Stimulated activated effector memory CD8-positive, alpha-beta T cell treated with anti-CD3 and anti-CD28 coated beads, Interleukin-12 subunit alpha, Interleukin-12 subunit beta, amount 100 ng/mL, for 72 hours (primary cell): ENCODE results near the gene DUSP16.

ENCODE experiments used
- ATAC-seq: fragments of 150-1000 bp; cut with Tn5 transposase; 2 replicates; pipeline ENCODE4 v1.10.0; 2021
- DNase-seq, 2 donors: peaks; one replicate each; pipeline ENCODE4 v3.0.0; 2021 to 2022; ENCODE audit warnings: low spot score in 2 of 2
- H3K27ac Mint-ChIP-seq: one replicate; pipeline ENCODE4 v1.8.0; 2022; ENCODE audit warnings: mild to moderate bottlenecking, mixed read lengths
- H3K36me3 Mint-ChIP-seq: one replicate; pipeline ENCODE4 v1.8.0; 2022; ENCODE audit warnings: mild to moderate bottlenecking, mixed read lengths
- H3K4me1 Mint-ChIP-seq: one replicate; pipeline ENCODE4 v1.8.0; 2022; ENCODE audit warnings: mixed read lengths
- H3K4me3 Mint-ChIP-seq: one replicate; pipeline ENCODE4 v1.8.0; 2022; ENCODE audit warnings: mild to moderate bottlenecking, mixed read lengths
- H3K9me3 Mint-ChIP-seq: one replicate; pipeline ENCODE4 v1.8.0; 2022; ENCODE audit warnings: mixed read lengths

The DUSP16 gene

DNA sequence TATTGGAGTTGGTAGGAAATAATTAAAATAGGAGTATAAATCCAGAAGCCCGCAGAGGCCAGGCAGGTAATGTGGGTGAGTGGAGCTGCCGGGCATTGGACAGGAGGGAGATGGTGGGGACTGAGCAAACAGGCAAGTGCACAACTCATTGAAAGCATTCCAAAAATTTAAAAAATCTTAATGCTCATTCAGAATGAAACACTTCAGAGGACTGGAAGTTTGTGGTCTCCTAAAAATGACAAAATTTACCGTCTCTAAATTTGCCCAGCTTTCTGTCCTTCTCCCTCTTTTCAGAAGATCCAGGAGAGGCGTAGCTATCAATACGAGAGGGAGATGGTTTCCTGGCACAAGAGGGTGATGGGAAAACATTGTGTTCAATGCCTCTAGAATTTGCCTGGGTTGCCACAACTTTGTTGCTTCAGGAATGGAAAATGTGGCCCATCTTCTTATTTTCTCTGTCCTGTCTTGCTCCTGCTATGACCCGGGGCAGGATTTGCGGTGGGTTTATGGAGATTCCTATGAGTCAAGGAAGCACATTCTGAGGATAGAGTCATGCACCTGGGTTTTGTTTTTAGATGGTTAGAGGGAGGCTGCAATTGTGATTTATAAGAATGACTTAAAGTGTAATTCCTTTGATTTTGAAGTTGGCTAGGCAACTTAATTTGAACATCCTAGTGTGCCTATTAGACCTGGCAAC, 133.6 kb downstream of the DUSP16 start:
- Mint-ChIP-seq H3K9me3 (peaks cover 3% of the 10 kb centered on the region), H3K36me3 (no peaks in the 10 kb centered on the region), H3K4me3 (peak overlapping the region; percentile 33), H3K4me1 (peaks cover 84% of the 10 kb centered on the region), H3K27ac (peak overlapping the region; percentile 80)
- ATAC-seq, result no peak
- DNase-seq, result no peak

DNA sequence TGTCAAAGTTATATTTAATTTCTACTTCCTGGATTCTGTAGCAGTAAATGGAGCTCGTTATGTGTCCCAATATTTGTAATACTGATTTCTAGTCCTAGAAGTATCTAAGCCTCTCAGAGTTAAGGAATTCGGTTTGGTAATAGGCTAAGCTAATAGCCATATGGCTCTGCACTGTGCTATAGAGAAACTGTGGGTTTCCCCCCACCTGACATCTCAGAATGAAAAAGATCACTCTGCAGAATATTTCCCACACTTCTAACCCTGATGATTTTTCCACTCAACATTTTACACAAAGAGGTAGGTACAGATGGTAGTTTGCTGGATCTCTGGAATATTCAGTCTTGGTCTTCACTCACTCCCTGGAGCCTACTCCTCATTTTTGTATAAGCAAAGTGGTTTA, 134.6 kb downstream of the DUSP16 start:
- Mint-ChIP-seq H3K36me3 (no peaks in the 10 kb centered on the region), H3K4me3 (no peak overlapping the region), H3K27ac (peak overlapping the region; percentile 65), H3K9me3 (peaks cover 5% of the 10 kb centered on the region), H3K4me1 (peaks cover 77% of the 10 kb centered on the region)
- DNase-seq (no peak), ATAC-seq (peak; percentile 49)

DNA sequence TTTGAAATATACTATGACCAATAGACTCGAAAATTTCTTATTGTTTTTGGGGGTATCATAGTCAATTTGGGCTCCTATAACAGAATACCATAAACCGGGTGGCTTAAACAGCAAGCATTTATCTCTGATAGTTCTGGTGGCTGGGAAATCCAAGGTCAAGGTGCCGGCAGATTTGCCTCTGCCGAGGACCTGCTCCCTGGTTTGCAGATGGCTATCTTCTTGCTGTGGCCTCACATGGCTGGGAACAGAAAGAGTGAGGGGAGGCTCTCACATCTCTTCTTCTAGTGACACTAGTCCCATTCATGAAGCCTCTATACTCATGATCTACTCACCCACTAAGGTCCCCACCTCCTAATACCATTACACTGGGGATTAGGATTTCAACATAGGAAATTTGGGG, 135.1 kb downstream of the DUSP16 start:
- Mint-ChIP-seq H3K9me3 (peaks cover 5% of the 10 kb centered on the region), H3K36me3 (no peaks in the 10 kb centered on the region), H3K27ac (peak overlapping the region; percentile 65), H3K4me3 (no peak overlapping the region), H3K4me1 (peaks cover 72% of the 10 kb centered on the region)
- ATAC-seq (no peak), DNase-seq (no peak)

DNA sequence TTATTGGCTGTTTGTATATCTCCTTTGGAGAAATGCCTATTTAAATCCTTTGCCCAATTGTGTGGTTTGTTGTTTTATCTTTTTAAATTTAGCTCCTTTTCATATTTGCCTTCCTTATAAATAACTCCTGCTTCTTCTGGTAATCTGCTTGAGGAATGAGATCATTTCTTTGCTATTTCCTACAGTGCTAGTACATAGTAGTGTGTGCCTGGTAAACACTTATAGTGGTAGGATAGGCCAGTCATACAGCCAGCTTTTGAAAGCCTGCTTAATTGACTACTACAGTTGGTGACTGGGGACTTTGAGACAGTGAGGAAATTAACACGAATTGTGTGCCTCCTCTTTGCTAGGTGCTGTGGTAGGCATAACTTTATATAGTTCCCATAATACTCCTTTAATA, 137.0 kb downstream of the DUSP16 start:
- H3K9me3 Mint-ChIP-seq, result peaks cover 5% of the 10 kb centered on the region
- DNase-seq (no peak), ATAC-seq (peak; percentile 80)
- H3K27ac Mint-ChIP-seq, result no peak overlapping the region
- no peaks in the 10 kb centered on the region for H3K36me3 Mint-ChIP-seq
- H3K4me1 Mint-ChIP-seq, result peaks cover 67% of the 10 kb centered on the region
- H3K4me3 Mint-ChIP-seq, result no peak overlapping the region

DNA sequence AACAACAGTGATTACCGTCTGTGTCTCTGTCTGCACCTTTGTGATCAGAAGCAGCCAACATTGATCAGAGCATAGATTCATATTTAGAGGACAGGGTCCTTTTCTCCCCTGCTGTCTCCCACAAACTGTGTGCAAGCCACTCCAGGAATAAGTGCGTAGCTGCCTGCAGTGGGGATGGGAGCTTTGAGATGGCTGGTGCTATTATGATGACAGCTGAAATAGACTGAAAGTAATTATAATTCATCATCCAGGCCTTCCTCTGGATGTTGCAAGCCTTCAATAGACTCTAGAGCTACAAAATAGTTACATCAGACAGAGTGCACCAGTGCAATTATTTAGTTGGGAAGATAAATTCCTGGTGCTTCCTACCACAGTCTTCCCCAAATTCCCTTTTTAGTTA, 137.7 kb downstream of the DUSP16 start:
- Mint-ChIP-seq H3K9me3 (peaks cover 5% of the 10 kb centered on the region), H3K36me3 (no peaks in the 10 kb centered on the region), H3K4me1 (peaks cover 61% of the 10 kb centered on the region), H3K27ac (peak overlapping the region; percentile 13), H3K4me3 (no peak overlapping the region)
- DNase-seq, result no peak
- no peak for ATAC-seq
